Omental fat pad (tissue), 4 donors: ENCODE data around the gene PRUNE2. TPM values are rescaled to one million over a fixed set of nuclear protein-coding genes. Genes with fewer than 3 reads are reported as not detected.

Experiments used
- ATAC-seq: fragments of 150-250 bp; one replicate; pipeline ENCODE4 v1.9.1; 2016; ENCODE audit warnings: mild to moderate bottlenecking, moderate library complexity; ENCODE audit not compliant: low FRiP score
- DNase-seq: peaks from one replicate; pipeline ENCODE4 v3.0.0-alpha.2; 2019; ENCODE audit warnings: low spot score
- total RNA-seq, 4 donors: library from RNA; depleted of rRNA; stranded (reverse); fragments of >200 nt; gene quantifications; one replicate each; pipeline ENCODE4 v1.1.0, GENCODE V29; 2016
- TF ChIP-seq, protein P1 (sequence below), 3 donors: fragments of 450-650 bp; IDR thresholded peaks; one replicate each; pipeline ENCODE4 v1.5.1; 2016 to 2017; ENCODE audit warnings: antibody characterized with exemption in 3 of 3, mild to moderate bottlenecking in 3 of 3, moderate library complexity in 2 of 3

The PRUNE2 gene
- total RNA-seq, 4 donors from 2014 or later = 3.1 to 13.4 (median 12.0) TPM

DNA sequence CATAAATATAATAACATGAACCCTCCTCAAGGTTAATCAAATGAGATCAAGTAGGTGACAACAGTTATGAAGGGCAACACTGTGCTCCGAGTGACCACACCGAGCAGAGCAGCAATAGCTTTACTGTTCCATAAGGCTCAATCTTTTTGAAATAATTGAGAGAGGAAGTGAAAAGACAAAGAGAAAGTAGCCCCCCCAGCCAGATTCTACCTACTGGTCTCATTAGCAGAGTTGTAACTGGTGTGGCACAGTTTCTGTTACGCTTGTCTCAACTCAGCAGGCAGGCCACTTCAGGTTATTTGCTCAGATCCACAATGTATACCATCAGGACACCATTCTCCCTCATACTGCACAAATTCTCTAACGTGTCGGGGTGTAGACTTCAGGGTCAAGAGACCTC is 14.0 kb downstream of the PRUNE2 start:
- DNase-seq (no peak), ATAC-seq (no peak)
- TF ChIP-seq, protein P1, sequence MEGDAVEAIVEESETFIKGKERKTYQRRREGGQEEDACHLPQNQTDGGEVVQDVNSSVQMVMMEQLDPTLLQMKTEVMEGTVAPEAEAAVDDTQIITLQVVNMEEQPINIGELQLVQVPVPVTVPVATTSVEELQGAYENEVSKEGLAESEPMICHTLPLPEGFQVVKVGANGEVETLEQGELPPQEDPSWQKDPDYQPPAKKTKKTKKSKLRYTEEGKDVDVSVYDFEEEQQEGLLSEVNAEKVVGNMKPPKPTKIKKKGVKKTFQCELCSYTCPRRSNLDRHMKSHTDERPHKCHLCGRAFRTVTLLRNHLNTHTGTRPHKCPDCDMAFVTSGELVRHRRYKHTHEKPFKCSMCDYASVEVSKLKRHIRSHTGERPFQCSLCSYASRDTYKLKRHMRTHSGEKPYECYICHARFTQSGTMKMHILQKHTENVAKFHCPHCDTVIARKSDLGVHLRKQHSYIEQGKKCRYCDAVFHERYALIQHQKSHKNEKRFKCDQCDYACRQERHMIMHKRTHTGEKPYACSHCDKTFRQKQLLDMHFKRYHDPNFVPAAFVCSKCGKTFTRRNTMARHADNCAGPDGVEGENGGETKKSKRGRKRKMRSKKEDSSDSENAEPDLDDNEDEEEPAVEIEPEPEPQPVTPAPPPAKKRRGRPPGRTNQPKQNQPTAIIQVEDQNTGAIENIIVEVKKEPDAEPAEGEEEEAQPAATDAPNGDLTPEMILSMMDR (IDR thresholded peaks at IDR 0.05) = no peak

DNA sequence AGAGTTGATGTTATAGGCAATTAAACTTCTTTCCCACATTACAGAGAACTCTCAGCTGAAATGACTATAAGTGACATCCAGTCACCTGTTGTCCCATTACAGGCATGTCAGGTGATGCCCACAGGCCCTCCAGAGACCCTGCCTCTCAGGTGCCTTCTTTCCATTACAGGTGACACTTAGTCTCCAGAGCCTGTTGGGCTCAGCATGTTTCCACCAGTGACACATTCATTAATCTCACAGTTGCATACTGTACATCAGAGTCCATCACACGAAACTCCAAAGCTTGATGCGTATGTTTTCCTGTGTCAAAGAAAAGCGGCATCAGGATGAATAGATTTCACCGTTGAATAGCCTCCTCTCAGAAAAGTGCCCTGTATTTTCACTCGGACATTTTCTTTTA is 14.6 kb downstream of the PRUNE2 start:
- ATAC-seq (no peak), DNase-seq (no peak)

DNA sequence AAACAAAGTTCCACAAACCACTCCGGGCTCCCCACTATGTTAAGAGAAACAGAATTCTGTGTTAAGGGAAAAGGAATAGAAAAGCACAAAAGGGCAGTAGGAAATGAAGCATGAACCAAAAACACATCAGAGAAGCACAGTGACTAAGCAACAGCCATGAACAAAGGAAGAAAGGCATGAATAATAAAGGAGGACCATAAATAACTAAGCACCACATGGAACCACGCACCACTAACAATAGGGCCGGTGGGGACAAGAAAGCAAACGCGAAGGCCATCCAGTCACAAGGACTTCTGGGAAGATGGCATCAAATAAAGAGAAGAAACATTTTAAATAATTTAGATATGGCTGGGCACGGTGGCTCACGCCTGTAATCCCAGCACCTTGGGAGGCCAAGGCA is 18.0 kb downstream of the PRUNE2 start:
- no peak for ATAC-seq
- DNase-seq = no peak
- TF ChIP-seq, protein P1 (IDR thresholded peaks at IDR 0.05) = no peak

More for the DNA sequence above, 14.6 kb downstream of the PRUNE2 start:
- TF ChIP-seq, protein P1 (IDR thresholded peaks at IDR 0.05) = no peak

DNA sequence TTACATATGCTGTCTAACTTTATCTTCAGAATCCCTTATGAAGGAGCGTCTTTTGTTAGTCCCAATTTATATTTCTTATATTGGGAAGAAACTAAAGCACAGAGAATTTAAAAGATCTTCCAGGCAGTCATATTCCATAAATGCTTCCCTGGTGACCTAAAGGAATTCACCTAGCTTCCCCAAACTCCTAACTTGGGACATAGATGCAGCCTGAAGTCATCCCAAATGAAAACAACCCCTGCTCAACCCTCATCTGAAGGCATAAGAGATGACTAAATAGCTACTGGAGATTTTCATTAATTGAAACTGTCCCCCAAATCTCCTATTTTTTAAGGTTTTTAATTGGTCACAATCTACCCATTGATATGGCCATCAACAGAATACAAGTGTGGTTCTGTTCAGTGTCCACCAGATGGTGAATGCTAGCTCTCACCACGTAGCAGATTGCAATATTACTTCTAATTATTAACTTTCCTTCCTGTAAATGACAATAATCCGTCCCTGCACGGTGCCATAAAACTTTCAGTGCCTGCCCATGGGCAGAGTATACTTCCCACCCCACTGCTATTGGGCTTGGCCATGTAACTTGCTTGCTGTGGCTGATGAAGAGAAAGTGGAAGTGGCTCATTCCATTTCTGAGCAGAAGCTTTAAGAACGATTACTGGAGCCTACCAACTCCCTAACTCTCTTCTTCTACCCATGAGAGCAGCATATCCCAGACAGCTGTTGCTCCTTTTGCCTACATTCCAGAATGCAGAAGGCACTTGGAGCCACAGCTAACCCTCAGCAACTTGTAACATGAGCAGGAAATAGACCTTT is 18.7 kb downstream of the PRUNE2 start:
- no peak for DNase-seq
- ATAC-seq = no peak
- TF ChIP-seq, protein P1 (IDR thresholded peaks at IDR 0.05) = no peak

DNA sequence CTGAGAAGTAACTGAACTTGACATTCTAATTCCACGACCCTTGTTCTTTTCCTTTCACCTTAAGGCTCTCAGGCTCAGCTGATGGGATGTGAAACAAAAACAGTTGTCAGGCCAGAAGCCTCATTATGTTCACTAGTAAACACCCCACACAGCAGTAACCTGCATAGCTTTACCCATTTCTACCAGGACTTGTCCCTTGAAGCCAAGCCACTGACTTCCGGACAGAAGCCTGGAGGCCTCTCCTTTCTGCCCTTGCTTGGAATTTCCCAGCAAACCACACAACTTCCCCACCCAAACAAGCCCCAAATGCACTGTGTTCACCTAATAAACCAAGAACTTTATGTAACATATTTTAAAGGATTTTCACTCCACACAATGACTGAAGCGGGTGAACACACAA is 19.6 kb downstream of the PRUNE2 start:
- no peak for ATAC-seq
- TF ChIP-seq, protein P1 (IDR thresholded peaks at IDR 0.05) = no peak

DNA sequence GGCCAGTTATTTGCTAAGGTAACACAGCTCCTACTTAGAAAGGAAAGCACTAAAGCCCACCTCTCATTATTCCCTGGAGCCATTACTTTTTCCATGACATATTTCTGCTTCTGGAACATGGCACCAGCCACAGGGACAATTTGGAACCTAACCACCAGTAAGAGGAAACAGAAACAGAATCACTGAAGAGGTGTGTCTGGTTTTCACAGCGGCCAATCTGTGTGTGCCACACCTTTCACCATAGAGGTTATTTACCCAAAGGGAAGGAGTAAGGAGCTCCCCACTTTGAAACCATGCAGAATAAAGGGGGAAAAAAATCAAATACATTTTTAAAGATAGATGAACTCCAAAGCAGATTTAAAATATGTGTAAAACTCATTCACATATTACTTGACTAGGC is 21.1 kb downstream of the PRUNE2 start:
- TF ChIP-seq, protein P1 (IDR thresholded peaks at IDR 0.05) = no peak
- no peak for ATAC-seq
- no peak for DNase-seq

More for the DNA sequence above, 19.6 kb downstream of the PRUNE2 start:
- no peak for DNase-seq

DNA sequence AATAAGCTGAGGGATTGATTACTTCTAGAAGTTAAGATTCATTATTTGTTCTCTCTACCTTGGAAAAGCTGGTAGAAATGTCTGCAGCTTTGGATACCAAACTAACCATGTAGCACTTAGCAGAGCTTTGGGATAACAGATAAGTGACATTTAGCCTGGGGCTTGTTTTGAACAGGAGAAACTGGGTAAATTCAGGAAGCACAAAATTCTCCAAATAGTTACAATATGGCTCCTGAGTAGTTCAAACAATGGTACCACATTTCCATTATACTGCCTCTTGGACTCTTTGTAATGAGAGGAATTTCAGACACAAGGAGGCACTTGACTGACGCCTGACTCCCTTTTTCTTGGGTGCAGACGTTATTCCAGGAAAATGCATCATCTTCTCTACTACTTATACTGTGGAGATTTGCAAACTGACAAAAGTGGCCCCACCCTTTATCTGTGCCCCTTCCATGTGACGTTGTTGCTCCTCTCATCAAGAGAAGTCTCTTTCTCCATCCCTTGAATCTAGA is 22.5 kb downstream of the PRUNE2 start:
- DNase-seq (no peak), ATAC-seq (no peak)
- TF ChIP-seq, protein P1 (IDR thresholded peaks at IDR 0.05) = no peak
